ENCODE measurements around the gene LEFTY2.

GRCh38 chr1:225965231-225965630 lies 24.2 kb upstream of the LEFTY2 start:
- TF ChIP-seq, protein P1, sequence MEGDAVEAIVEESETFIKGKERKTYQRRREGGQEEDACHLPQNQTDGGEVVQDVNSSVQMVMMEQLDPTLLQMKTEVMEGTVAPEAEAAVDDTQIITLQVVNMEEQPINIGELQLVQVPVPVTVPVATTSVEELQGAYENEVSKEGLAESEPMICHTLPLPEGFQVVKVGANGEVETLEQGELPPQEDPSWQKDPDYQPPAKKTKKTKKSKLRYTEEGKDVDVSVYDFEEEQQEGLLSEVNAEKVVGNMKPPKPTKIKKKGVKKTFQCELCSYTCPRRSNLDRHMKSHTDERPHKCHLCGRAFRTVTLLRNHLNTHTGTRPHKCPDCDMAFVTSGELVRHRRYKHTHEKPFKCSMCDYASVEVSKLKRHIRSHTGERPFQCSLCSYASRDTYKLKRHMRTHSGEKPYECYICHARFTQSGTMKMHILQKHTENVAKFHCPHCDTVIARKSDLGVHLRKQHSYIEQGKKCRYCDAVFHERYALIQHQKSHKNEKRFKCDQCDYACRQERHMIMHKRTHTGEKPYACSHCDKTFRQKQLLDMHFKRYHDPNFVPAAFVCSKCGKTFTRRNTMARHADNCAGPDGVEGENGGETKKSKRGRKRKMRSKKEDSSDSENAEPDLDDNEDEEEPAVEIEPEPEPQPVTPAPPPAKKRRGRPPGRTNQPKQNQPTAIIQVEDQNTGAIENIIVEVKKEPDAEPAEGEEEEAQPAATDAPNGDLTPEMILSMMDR (conservative IDR thresholded peaks at IDR 0.05) = no peak
- TF ChIP-seq ZFX (IDR thresholded peaks at IDR 0.05) = no peak

Data from C4-2B (cell line).